ENCODE results near the gene ZNF407. TPM values are rescaled to one million over a fixed set of nuclear protein-coding genes. Genes with fewer than 3 reads are reported as not detected.

Gene ZNF407
- total RNA-seq, 1 donor from 2014 or later, result 14.7 TPM

GRCh38 chr18:74916773-74917393 is 319.2 kb downstream of the ZNF407 start:
- no peak for DNase-seq (ENCODE audit: extremely low spot score, unreplicated experiment)
- Mint-ChIP-seq H3K4me3 (no peak overlapping the region), H3K27ac (no peak overlapping the region), H3K4me1 (ENCODE audit: unreplicated experiment) (no peaks in the 10 kb centered on the region), H3K27me3 (no peaks in the 10 kb centered on the region), H3K36me3 (peaks cover 15% of the 10 kb centered on the region), H3K9me3 (no peaks in the 10 kb centered on the region)
- TF ChIP-seq CTCF (conservative IDR thresholded peaks at IDR 0.05), result no peak

GRCh38 chr18:74918276-74918790 is 320.7 kb downstream of the ZNF407 start:
- Mint-ChIP-seq H3K27me3 (no peaks in the 10 kb centered on the region), H3K9me3 (no peaks in the 10 kb centered on the region), H3K27ac (no peak overlapping the region), H3K4me3 (no peak overlapping the region), H3K36me3 (peaks cover 12% of the 10 kb centered on the region), H3K4me1 (ENCODE audit: unreplicated experiment) (no peaks in the 10 kb centered on the region)
- DNase-seq (ENCODE audit: extremely low spot score, unreplicated experiment), result no peak
- no peak for TF ChIP-seq CTCF (conservative IDR thresholded peaks at IDR 0.05)

- no peaks in the 10 kb centered on the region for H3K4me1 Mint-ChIP-seq (ENCODE audit: unreplicated experiment)
These were observed 323.6 kb downstream of the ZNF407 start for GRCh38 chr18:74921057-74921820.

GRCh38 chr18:74926051-74926450 is 328.4 kb downstream of the ZNF407 start:
- no peak for TF ChIP-seq CTCF (conservative IDR thresholded peaks at IDR 0.05)
- no peak overlapping the region for H3K27ac Mint-ChIP-seq
- DNase-seq (ENCODE audit: extremely low spot score, unreplicated experiment), result no peak
- no peaks in the 10 kb centered on the region for H3K4me1 Mint-ChIP-seq (ENCODE audit: unreplicated experiment)
- no peaks in the 10 kb centered on the region for H3K27me3 Mint-ChIP-seq
- H3K9me3 Mint-ChIP-seq, result no peaks in the 10 kb centered on the region
- H3K36me3 Mint-ChIP-seq, result peaks cover 11% of the 10 kb centered on the region
- no peak overlapping the region for H3K4me3 Mint-ChIP-seq

More at GRCh38 chr18:74921057-74921820, 323.6 kb downstream of the ZNF407 start:
- TF ChIP-seq CTCF (conservative IDR thresholded peaks at IDR 0.05), result no peak
- Mint-ChIP-seq H3K27me3 (no peaks in the 10 kb centered on the region), H3K27ac (no peak overlapping the region), H3K9me3 (no peaks in the 10 kb centered on the region), H3K36me3 (peaks cover 17% of the 10 kb centered on the region), H3K4me3 (no peak overlapping the region)
- no peak for DNase-seq (ENCODE audit: extremely low spot score, unreplicated experiment)

- H3K27ac Mint-ChIP-seq, result no peak overlapping the region
- DNase-seq (ENCODE audit: extremely low spot score, unreplicated experiment), result no peak
- no peak for TF ChIP-seq CTCF (conservative IDR thresholded peaks at IDR 0.05)
- H3K27me3 Mint-ChIP-seq, result no peaks in the 10 kb centered on the region
- no peaks in the 10 kb centered on the region for H3K9me3 Mint-ChIP-seq
- H3K36me3 Mint-ChIP-seq, result peaks cover 8% of the 10 kb centered on the region
- no peak overlapping the region for H3K4me3 Mint-ChIP-seq
- H3K4me1 Mint-ChIP-seq (ENCODE audit: unreplicated experiment), result no peaks in the 10 kb centered on the region
These were observed 330.7 kb downstream of the ZNF407 start for GRCh38 chr18:74928194-74928968.

All from type B pancreatic cell (in vitro differentiated cells).